ENCODE measurements around the gene ZNF276.

ZNF276 gene

GRCh38 chr16:89732918-89733242 is 11.5 kb downstream of the ZNF276 start:
- DNase-seq (ENCODE audit: insufficient read length, low spot score) (no peak), FAIRE-seq (no peak)

- DNase-seq (ENCODE audit: insufficient read length, low spot score) = no peak
- no peak for FAIRE-seq
Observed at GRCh38 chr16:89733322-89733721, 12.0 kb downstream of the ZNF276 start.

GRCh38 chr16:89733792-89734191 is 12.5 kb downstream of the ZNF276 start:
- DNase-seq (ENCODE audit: insufficient read length, low spot score) = no peak
- FAIRE-seq = no peak

- FAIRE-seq (no peak), DNase-seq (ENCODE audit: insufficient read length, low spot score) (no peak)
Observed at GRCh38 chr16:89736554-89736953, 15.2 kb downstream of the ZNF276 start.

- no peak for DNase-seq (ENCODE audit: insufficient read length, low spot score)
- FAIRE-seq = no peak
Observed at GRCh38 chr16:89737341-89738071, 16.2 kb downstream of the ZNF276 start.

GRCh38 chr16:89738072-89738377 is 16.7 kb downstream of the ZNF276 start:
- FAIRE-seq (no peak), DNase-seq (ENCODE audit: insufficient read length, low spot score) (no peak)

- DNase-seq (ENCODE audit: insufficient read length, low spot score) (no peak), FAIRE-seq (no peak)
Observed at GRCh38 chr16:89738538-89739317, 17.4 kb downstream of the ZNF276 start.

GRCh38 chr16:89739383-89739782 is 18.0 kb downstream of the ZNF276 start:
- DNase-seq (ENCODE audit: insufficient read length, low spot score) (no peak), FAIRE-seq (no peak)

- no peak for DNase-seq (ENCODE audit: insufficient read length, low spot score)
- FAIRE-seq = no peak
Observed at GRCh38 chr16:89741342-89742014, 20.1 kb downstream of the ZNF276 start.

- FAIRE-seq = no peak
- DNase-seq (ENCODE audit: insufficient read length, low spot score) = no peak
Observed at GRCh38 chr16:89742948-89743347, 21.6 kb downstream of the ZNF276 start.

GRCh38 chr16:89744813-89745212 is 23.5 kb downstream of the ZNF276 start:
- FAIRE-seq (no peak), DNase-seq (ENCODE audit: insufficient read length, low spot score) (no peak)

- no peak for DNase-seq (ENCODE audit: insufficient read length, low spot score)
- FAIRE-seq = no peak
Observed at GRCh38 chr16:89746043-89746442, 24.7 kb downstream of the ZNF276 start.

- FAIRE-seq (no peak), DNase-seq (ENCODE audit: insufficient read length, low spot score) (no peak)
Observed at GRCh38 chr16:89748076-89748475, 26.7 kb downstream of the ZNF276 start.

- DNase-seq (ENCODE audit: insufficient read length, low spot score) = no peak
- FAIRE-seq = no peak
Observed at GRCh38 chr16:89748921-89749320, 27.6 kb downstream of the ZNF276 start.

GRCh38 chr16:89749637-89750036 is 28.3 kb downstream of the ZNF276 start:
- FAIRE-seq = no peak
- no peak for DNase-seq (ENCODE audit: insufficient read length, low spot score)

GRCh38 chr16:89759746-89760340 is 38.5 kb downstream of the ZNF276 start:
- DNase-seq (ENCODE audit: insufficient read length, low spot score) (no peak), FAIRE-seq (no peak)

- DNase-seq (ENCODE audit: insufficient read length, low spot score) = no peak
- no peak for FAIRE-seq
Observed at GRCh38 chr16:89761304-89761922, 40.1 kb downstream of the ZNF276 start.

GRCh38 chr16:89764711-89765201 is 43.4 kb downstream of the ZNF276 start:
- DNase-seq (ENCODE audit: insufficient read length, low spot score) (no peak), FAIRE-seq (no peak)

- FAIRE-seq (no peak), DNase-seq (ENCODE audit: insufficient read length, low spot score) (no peak)
Observed at GRCh38 chr16:89765292-89765830, 44.0 kb downstream of the ZNF276 start.

GRCh38 chr16:89770367-89770766 is 49.0 kb downstream of the ZNF276 start:
- FAIRE-seq (no peak), DNase-seq (ENCODE audit: insufficient read length, low spot score) (no peak)

GRCh38 chr16:89775223-89775622 is 53.9 kb downstream of the ZNF276 start:
- FAIRE-seq (no peak), DNase-seq (ENCODE audit: insufficient read length, low spot score) (no peak)
